K562 (cell line): Measurements from ENCODE around the gene PEX13. TPM values are rescaled to one million over a fixed set of nuclear protein-coding genes. Genes with fewer than 3 reads are reported as not detected.

Source experiments
- ATAC-seq: fragments of 200-7000 bp; cut with Tn5 transposase; 3 replicates; pipeline ENCODE4 v1.9.1; 2020; ENCODE audit warnings: moderate library complexity
- BruUV-seq: library from RNA; stranded (reverse); fragments of 400-500 nt; replicated peaks from 2 replicates; lab custom pipeline; 2021; lab: Mats Ljungman, UMichigan
- CTCF ChIA-PET: fragments of 300-600 bp; formaldehyde crosslinking; extraction: SDS; loops from one replicate; lab custom pipeline; 2021; ENCODE audit warnings: low intra/inter-chr PET ratio; lab: Yijun Ruan, JAX
- POLR2A ChIA-PET: fragments of 300-600, 350-650 bp; sonication (Branson Sonifier 250); formaldehyde crosslinking; extraction: SDS; loops from one replicate; lab custom pipeline; 2021; ENCODE audit warnings: antibody characterized with exemption, inconsistent platforms; lab: Yijun Ruan, JAX
- DNase-seq, 4 experiments: peaks; one replicate each; pipeline versions ENCODE4 v3.0.0 to v3.0.0-alpha.2; 2011 to 2018; ENCODE audit warnings: low spot score in 3 of 4, mixed read lengths in 3 of 4; ENCODE audit errors: extremely low read depth in 1 of 4
- FAIRE-seq: peaks from 2 replicates; lab custom pipeline; 2011; peaks lifted over from hg19 to GRCh38; lab: Jason Lieb, UNC
- H2AFZ ChIP-seq: 2 replicates; pipeline ENCODE4 v1.6.0; 2011; ENCODE audit warnings: low read depth, low read length, control low read depth, inconsistent platforms
- H3K27ac ChIP-seq: fragments of 200-600 bp; 3 replicates; pipeline ENCODE4 v1.8.0; 2011; ENCODE audit warnings: low read depth, mild to moderate bottlenecking, control low read depth, inconsistent platforms, low read length, moderate library complexity, mixed read lengths; ENCODE audit errors: extremely low read depth
- H3K27me3 ChIP-seq, 2 experiments: fragments of 300-600 bp in 1 of 2; 2 replicates in 1 of 2; 3 replicates in 1 of 2; pipeline versions ENCODE4 v1.6.0 to v1.8.0; 2011; ENCODE audit warnings: inconsistent platforms in 2 of 2, low read length in 2 of 2, mild to moderate bottlenecking in 1 of 2, mixed read lengths in 1 of 2, moderate library complexity in 1 of 2; ENCODE audit not compliant: control insufficient read depth in 2 of 2, insufficient read depth in 2 of 2
- H3K36me3 ChIP-seq: fragments of 300-600 bp; 3 replicates; pipeline ENCODE4 v1.8.0; 2011; ENCODE audit warnings: mild to moderate bottlenecking, low read length, inconsistent platforms; ENCODE audit not compliant: control insufficient read depth, insufficient read depth
- H3K4me1 ChIP-seq, 2 experiments: fragments of 200-600 bp in 1 of 2; replicated peaks in 1 of 2; 2 replicates in 1 of 2; 3 replicates in 1 of 2; pipeline versions ENCODE4 v1.5.1 to v1.8.0; 2011; ENCODE audit warnings: inconsistent platforms in 2 of 2, low read length in 2 of 2, mild to moderate bottlenecking in 1 of 2, mixed read lengths in 1 of 2, moderate library complexity in 1 of 2; ENCODE audit not compliant: control insufficient read depth in 2 of 2, insufficient read depth in 2 of 2
- H3K4me2 ChIP-seq: 2 replicates; pipeline ENCODE4 v1.6.1; 2011; ENCODE audit warnings: low read length, control low read depth, inconsistent platforms, mixed read lengths; ENCODE audit not compliant: insufficient read depth
- H3K4me3 ChIP-seq: fragments of 200-600 bp; sonication (generic), shearing (Covaris generic); 2 replicates; pipeline ENCODE4 v1.5.1; 2016; ENCODE audit warnings: control low read depth, inconsistent platforms
- H3K79me2 ChIP-seq: fragments of 200-600 bp; 3 replicates; pipeline ENCODE4 v1.8.0; 2011; ENCODE audit warnings: low read length, inconsistent platforms; ENCODE audit not compliant: control insufficient read depth, insufficient read depth
- H3K9ac ChIP-seq, 2 experiments: 2 replicates each; pipeline versions ENCODE4 v1.6.0 to v1.6.1; 2011; ENCODE audit warnings: low read depth in 2 of 2, low read length in 2 of 2, control low read depth in 1 of 2, inconsistent platforms in 1 of 2, mild to moderate bottlenecking in 1 of 2, mixed read lengths in 1 of 2; ENCODE audit not compliant: insufficient read depth in 1 of 2
- H3K9me1 ChIP-seq: one replicate; pipeline ENCODE4 v1.6.0; 2011; ENCODE audit warnings: inconsistent platforms, mild to moderate bottlenecking, low read length, moderate library complexity; ENCODE audit not compliant: control insufficient read depth, insufficient read depth
- H3K9me3 ChIP-seq: replicated peaks from 2 replicates; pipeline ENCODE4 v1.5.1; 2011; ENCODE audit warnings: low read depth, low read length, inconsistent platforms; ENCODE audit not compliant: control insufficient read depth, insufficient read depth
- H4K20me1 ChIP-seq: replicated peaks from 2 replicates; pipeline ENCODE4 v1.6.1; 2011; ENCODE audit warnings: low read length, inconsistent platforms, mixed read lengths; ENCODE audit not compliant: control insufficient read depth, insufficient read depth
- CHAMP1 ChIP-seq: fragments of 450-650 bp; IDR thresholded peaks from 2 replicates; pipeline ENCODE4 v1.6.1; 2016; ENCODE audit warnings: mild to moderate bottlenecking
- CHCHD3 ChIP-seq: fragments of 250-450 bp; sonication (Bioruptor Pico); IDR thresholded peaks from 2 replicates; pipeline ENCODE4 v2.1.2; 2022; ENCODE audit warnings: mild to moderate bottlenecking
- DACH1 ChIP-seq: fragments of 450-650 bp; IDR thresholded peaks from 2 replicates; pipeline ENCODE4 v1.6.1; 2018; ENCODE audit not compliant: partially characterized antibody
- ETS2 ChIP-seq: IDR thresholded peaks from 2 replicates; pipeline ENCODE4 v1.6.1; 2016; ENCODE audit warnings: borderline replicate concordance, missing genetic modification characterization, mild to moderate bottlenecking, moderate library complexity, missing compliant biosample characterization; ENCODE audit not compliant: poor library complexity, severe bottlenecking
- GATA2 ChIP-seq: sonication (generic); formaldehyde crosslinking; IDR thresholded peaks from 2 replicates; pipeline ENCODE4 v1.4.0; 2020; ENCODE audit warnings: mild to moderate bottlenecking, missing genetic modification reagents
- RBM25 ChIP-seq: fragments of 200-400 bp; formaldehyde crosslinking; IDR thresholded peaks from 2 replicates; pipeline ENCODE4 v1.6.1; 2018; ENCODE audit warnings: low read length, low read depth, moderate library complexity; ENCODE audit not compliant: severe bottlenecking
- ZBTB11 ChIP-seq, 3 experiments: fragments of 200-800 bp in 1 of 3; fragments of 250-450 bp in 1 of 3; fragments of 450-650 bp in 1 of 3; sonication (Bioruptor Pico) in 1 of 3; sonication (Bioruptor generic) in 1 of 3; formaldehyde crosslinking in 1 of 3; IDR thresholded peaks; 2 replicates each; pipeline versions ENCODE4 v1.6.1 to v1.8.0; 2016 to 2022; ENCODE audit warnings: mild to moderate bottlenecking in 2 of 3, missing genetic modification characterization in 2 of 3, missing compliant biosample characterization in 1 of 3, moderate library complexity in 1 of 3
- WGBS: fragments of 100-300 bp; shearing (Covaris generic); methylation state at CpG from one replicate; pipeline ENCODE4 v1.1.6; 2016; ENCODE audit warnings: low coverage, mixed read lengths; ENCODE audit not compliant: insufficient coverage; ENCODE audit errors: missing lambda C conversion rate; 5-methylcytosine and 5-hydroxymethylcytosine counted together
- in situ Hi-C: fragments of 300-500 bp; cut with MboI; formaldehyde crosslinking; loops from 4 replicates; pipeline ENCODE4 v1.15.0; 2018; ENCODE audit warnings: inconsistent platforms, mixed read lengths
- intact Hi-C: fragments of 100-400 bp; cut with micrococcal nuclease; formaldehyde crosslinking; loops from 2 replicates; pipeline ENCODE4 v1.14.2; 2022
- polyA plus RNA-seq, 8 experiments: library from polyadenylated mRNA; depleted of rRNA in 4 of 8; stranded (reverse) in 5 of 8; unstranded in 3 of 8; fragments of >200 nt; fragmentation: Nextera tagmentation in 2 of 8; fragmentation: Illumina TruSeq in 1 of 8; extraction: Ambion mirVana in 2 of 8; extraction: Trizol in 1 of 8; gene quantifications; 2 replicates each; pipeline versions ENCODE4 v1.2.1 to v1.2.3, GENCODE V29; 2011 to 2014; ENCODE audit warnings: inconsistent platforms in 1 of 8, missing spikeins in 1 of 8
- total RNA-seq, 7 experiments: library from RNA; depleted of rRNA in 6 of 7; stranded (reverse); fragments of >200 nt in 6 of 7; fragmentation: Illumina TruSeq in 2 of 7; extraction: Trizol in 2 of 7; gene quantifications; 2 replicates each; pipeline versions ENCODE4 v1.2.1 to v1.2.3, GENCODE V29; 2011 to 2021; ENCODE audit warnings: low replicate concordance in 1 of 7
- TF ChIP-seq, protein P1 (sequence below): sonication (generic); formaldehyde crosslinking; IDR thresholded peaks from 2 replicates; pipeline ENCODE4 v1.8.0; 2023; ENCODE audit warnings: mild to moderate bottlenecking, missing genetic modification reagents

PEX13 gene
- total and polyA plus RNA-seq, 9 of the 15 experiments (the other 6 are each of a cell fraction or from before 2014, with no cell fraction given) = 4.0 to 30.4 (median 18.8) TPM

DNA sequence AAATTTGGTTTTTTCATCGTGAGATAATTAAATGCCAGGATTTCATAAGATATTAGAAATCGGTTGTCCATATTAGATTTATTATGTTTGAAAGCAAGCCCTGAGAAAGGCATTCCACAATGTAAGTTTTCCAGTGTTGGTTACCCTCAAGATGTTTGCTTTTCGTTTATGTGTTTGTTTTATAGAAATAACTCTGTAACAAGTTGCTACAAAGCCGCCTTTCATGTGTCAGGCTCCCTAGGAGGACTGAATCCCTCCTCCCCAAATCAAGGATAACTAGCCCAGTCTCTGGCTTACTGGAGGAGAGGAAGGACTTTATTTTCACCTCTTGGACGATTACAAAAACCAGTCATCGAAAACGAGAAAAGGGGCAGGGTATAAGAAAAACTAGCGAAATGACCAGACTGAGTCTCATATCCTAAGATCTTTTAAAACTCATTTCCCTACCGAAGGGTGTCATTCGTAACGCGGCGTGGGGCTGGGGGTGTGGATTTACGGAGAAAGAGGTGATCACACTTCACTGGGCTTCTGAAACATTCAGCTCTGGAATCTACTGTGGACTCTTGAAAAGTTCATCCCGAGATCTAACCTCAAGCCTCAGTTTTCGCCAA, 1.0 kb upstream of the PEX13 start:
- Histone ChIP-seq H3K27me3 (no peaks in the 10 kb centered on the region), H3K4me1 (peaks cover 0 to 4% of the 10 kb centered on the region in 2 experiments; a peak in 2 of 5 replicates), H3K4me3 (peak overlapping the region; percentile 90), H3K9me3 (no peaks in the 10 kb centered on the region), H2AFZ (peak overlapping the region; percentile 100), H3K9ac (peak overlapping the region; percentile 94 to 97), H4K20me1 (no peaks in the 10 kb centered on the region), H3K4me2 (peak overlapping the region; percentile 98), H3K27ac (peak overlapping the region; percentile 99), H3K9me1 (no peaks in the 10 kb centered on the region), H3K79me2 (peaks cover 54% of the 10 kb centered on the region), H3K36me3 (peaks cover 13% of the 10 kb centered on the region; the same call in 1 of the 3 replicates)
- ATAC-seq = peak; percentile 8; the same call in 2 of the 3 replicates
- ChIA-PET POLR2A (interaction anchor here (0.7 to 1.8 kb wide), 4 partner anchors 10 to 25 kb away, joined by 3 to 5 read pairs (median 3); no protein-coding TSS in a partner anchor), CTCF (no interaction called here)
- intact Hi-C loops (loop anchor here (1.0 to 5.0 kb wide), 3 partner anchors 25 to 161 kb away; partner anchors contain the start of gene SANBR), in situ Hi-C loops (no loop called here)
- no peak for TF ChIP-seq CHCHD3
- TF ChIP-seq DACH1 = no peak
- peak; percentile 22 for TF ChIP-seq RBM25
- 0 out of 2 replicates have a peak, but pooled peaks have one; percentile 15 for TF ChIP-seq GATA2 (CRISPR knock-in tag)
- TF ChIP-seq CHAMP1 = no peak
- 0 out of 6 replicates have a peak, but pooled peaks of 1 of the 3 experiments have one; percentile 58 for TF ChIP-seq ZBTB11 (CRISPR knock-in tag; IDR thresholded peaks at IDR 0.05)
- no peak for TF ChIP-seq ETS2 (tag)
- TF ChIP-seq, protein P1, sequence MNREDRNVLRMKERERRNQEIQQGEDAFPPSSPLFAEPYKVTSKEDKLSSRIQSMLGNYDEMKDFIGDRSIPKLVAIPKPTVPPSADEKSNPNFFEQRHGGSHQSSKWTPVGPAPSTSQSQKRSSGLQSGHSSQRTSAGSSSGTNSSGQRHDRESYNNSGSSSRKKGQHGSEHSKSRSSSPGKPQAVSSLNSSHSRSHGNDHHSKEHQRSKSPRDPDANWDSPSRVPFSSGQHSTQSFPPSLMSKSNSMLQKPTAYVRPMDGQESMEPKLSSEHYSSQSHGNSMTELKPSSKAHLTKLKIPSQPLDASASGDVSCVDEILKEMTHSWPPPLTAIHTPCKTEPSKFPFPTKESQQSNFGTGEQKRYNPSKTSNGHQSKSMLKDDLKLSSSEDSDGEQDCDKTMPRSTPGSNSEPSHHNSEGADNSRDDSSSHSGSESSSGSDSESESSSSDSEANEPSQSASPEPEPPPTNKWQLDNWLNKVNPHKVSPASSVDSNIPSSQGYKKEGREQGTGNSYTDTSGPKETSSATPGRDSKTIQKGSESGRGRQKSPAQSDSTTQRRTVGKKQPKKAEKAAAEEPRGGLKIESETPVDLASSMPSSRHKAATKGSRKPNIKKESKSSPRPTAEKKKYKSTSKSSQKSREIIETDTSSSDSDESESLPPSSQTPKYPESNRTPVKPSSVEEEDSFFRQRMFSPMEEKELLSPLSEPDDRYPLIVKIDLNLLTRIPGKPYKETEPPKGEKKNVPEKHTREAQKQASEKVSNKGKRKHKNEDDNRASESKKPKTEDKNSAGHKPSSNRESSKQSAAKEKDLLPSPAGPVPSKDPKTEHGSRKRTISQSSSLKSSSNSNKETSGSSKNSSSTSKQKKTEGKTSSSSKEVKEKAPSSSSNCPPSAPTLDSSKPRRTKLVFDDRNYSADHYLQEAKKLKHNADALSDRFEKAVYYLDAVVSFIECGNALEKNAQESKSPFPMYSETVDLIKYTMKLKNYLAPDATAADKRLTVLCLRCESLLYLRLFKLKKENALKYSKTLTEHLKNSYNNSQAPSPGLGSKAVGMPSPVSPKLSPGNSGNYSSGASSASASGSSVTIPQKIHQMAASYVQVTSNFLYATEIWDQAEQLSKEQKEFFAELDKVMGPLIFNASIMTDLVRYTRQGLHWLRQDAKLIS (CRISPR knock-in tag) = 0 out of 2 replicates have a peak, but pooled peaks have one; percentile 24
- peak in 1 of 4 experiments; percentile 5 for DNase-seq
- TSS peak; percentile 82 for BruUV-seq
- FAIRE-seq = peak; percentile 59
- 2% methylated on average over 16 of the region's 16 CpGs for WGBS
